ENCODE data around the gene GAREM2.
A peak's percentile ranks its signal among the peaks of the same experiment; 100 is the strongest.

GAREM2 gene

GRCh38 chr2:26169681-26170414 lies 3.0 kb upstream of the GAREM2 start:
- no peak for DNase-seq

GRCh38 chr2:26170795-26171194 lies 2.1 kb upstream of the GAREM2 start:
- no peak for DNase-seq

GRCh38 chr2:26172189-26172870 lies 558 bp upstream of the GAREM2 start:
- DNase-seq = peak; percentile 15

GRCh38 chr2:26173776-26174482 lies 1.0 kb downstream of the GAREM2 start:
- no peak for DNase-seq

- DNase-seq = no peak
Measured at GRCh38 chr2:26174691-26175465, 2.0 kb downstream of the GAREM2 start.

GRCh38 chr2:26175466-26176278 lies 2.8 kb downstream of the GAREM2 start:
- no peak for DNase-seq

GRCh38 chr2:26176279-26176615 lies 3.4 kb downstream of the GAREM2 start:
- DNase-seq = no peak

- DNase-seq = no peak
Measured at GRCh38 chr2:26177122-26177521, 4.2 kb downstream of the GAREM2 start.

- no peak for DNase-seq
Measured at GRCh38 chr2:26178246-26178645, 5.4 kb downstream of the GAREM2 start.

- DNase-seq = no peak
Measured at GRCh38 chr2:26178746-26179436, 6.0 kb downstream of the GAREM2 start.

GRCh38 chr2:26179446-26179913 lies 6.6 kb downstream of the GAREM2 start:
- DNase-seq = no peak

GRCh38 chr2:26182441-26182840 lies 9.6 kb downstream of the GAREM2 start:
- DNase-seq = no peak

- DNase-seq = no peak
Measured at GRCh38 chr2:26182887-26183630, 10.2 kb downstream of the GAREM2 start.

- no peak for DNase-seq
Measured at GRCh38 chr2:26184121-26184520, 11.2 kb downstream of the GAREM2 start.

GRCh38 chr2:26184555-26185303 lies 11.8 kb downstream of the GAREM2 start:
- no peak for DNase-seq

- DNase-seq = no peak
Measured at GRCh38 chr2:26185304-26185928, 12.5 kb downstream of the GAREM2 start.

- no peak for DNase-seq
Measured at GRCh38 chr2:26185954-26186770, 13.3 kb downstream of the GAREM2 start.

- DNase-seq = no peak
Measured at GRCh38 chr2:26187114-26187513, 14.2 kb downstream of the GAREM2 start.
